ENCODE results near the gene CYTL1.

CYTL1 gene

DNA sequence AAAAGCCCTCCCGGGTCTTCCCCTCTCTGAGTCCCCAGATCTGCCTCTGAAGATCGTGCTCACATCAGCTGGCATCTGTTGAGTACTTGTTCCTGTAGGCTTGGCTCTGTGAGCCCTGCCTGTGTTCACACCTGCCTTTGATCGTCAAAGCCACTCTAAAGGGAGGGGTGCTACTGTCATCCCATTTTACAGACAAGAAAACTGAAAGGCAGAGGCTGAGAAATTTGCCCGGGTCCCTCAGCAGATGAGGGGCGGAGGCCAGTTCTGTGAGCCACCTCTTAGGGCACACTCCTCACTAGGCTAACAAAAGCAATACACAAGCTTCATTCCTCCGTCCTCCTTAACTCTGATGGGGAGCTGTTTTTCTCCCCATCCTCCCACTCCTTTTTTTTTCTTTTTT, 655 bp downstream of the CYTL1 start:
- DNase-seq (ENCODE audit: low read depth in 1 of 2, low spot score in 1 of 2), result no peak
- no peak overlapping the region for H3K4me3 ChIP-seq (replicated peaks; ENCODE audit: insufficient read depth, low read length)
- H3K27ac ChIP-seq (replicated peaks), result no peak overlapping the region
- no peak for TF ChIP-seq SPI1 (IDR thresholded peaks at IDR 0.05; ENCODE audit: borderline replicate concordance, low read depth)
- no peak for TF ChIP-seq REST (IDR thresholded peaks at IDR 0.05; ENCODE audit: insufficient replicate concordance, low read depth)
- no peak for TF ChIP-seq GABPA (IDR thresholded peaks at IDR 0.05; ENCODE audit: low read depth)
- TF ChIP-seq POLR2AphosphoS5 (IDR thresholded peaks at IDR 0.05; ENCODE audit: low read depth), result no peak
- TF ChIP-seq CTCF (IDR thresholded peaks at IDR 0.05; ENCODE audit: insufficient read depth, low read length), result no peak
- H3K27me3 ChIP-seq (ENCODE audit: insufficient read depth, poor library complexity, severe bottlenecking), result no peaks in the 10 kb centered on the region

DNA sequence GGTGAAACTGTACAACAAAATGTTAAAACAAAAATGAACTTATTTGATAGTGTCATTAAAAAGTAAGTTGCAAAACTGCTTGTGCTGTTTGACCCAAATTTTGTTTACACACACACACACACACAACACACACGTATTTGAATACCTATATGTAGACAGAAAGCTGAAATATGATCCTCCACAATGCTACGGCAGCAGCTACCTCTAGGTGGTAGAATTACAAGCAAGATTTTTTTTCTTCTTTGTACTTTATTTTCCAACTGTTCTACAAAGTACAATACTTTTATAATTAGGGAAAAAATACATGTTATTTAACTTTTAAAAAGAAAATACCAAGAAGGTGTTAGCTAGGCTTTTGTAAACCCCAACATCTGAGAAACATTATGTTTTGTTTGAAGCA, 1.2 kb downstream of the CYTL1 start:
- H3K27me3 ChIP-seq (ENCODE audit: insufficient read depth, poor library complexity, severe bottlenecking), result no peaks in the 10 kb centered on the region
- H3K27ac ChIP-seq (replicated peaks), result no peak overlapping the region
- H3K4me3 ChIP-seq (replicated peaks; ENCODE audit: insufficient read depth, low read length), result no peak overlapping the region
- no peak for TF ChIP-seq POLR2AphosphoS5 (IDR thresholded peaks at IDR 0.05; ENCODE audit: low read depth)
- TF ChIP-seq GABPA (IDR thresholded peaks at IDR 0.05; ENCODE audit: low read depth), result no peak
- TF ChIP-seq SPI1 (IDR thresholded peaks at IDR 0.05; ENCODE audit: borderline replicate concordance, low read depth), result no peak
- no peak for TF ChIP-seq REST (IDR thresholded peaks at IDR 0.05; ENCODE audit: insufficient replicate concordance, low read depth)
- no peak for TF ChIP-seq CTCF (IDR thresholded peaks at IDR 0.05; ENCODE audit: insufficient read depth, low read length)
- no peak for DNase-seq (ENCODE audit: low read depth in 1 of 2, low spot score in 1 of 2)

DNA sequence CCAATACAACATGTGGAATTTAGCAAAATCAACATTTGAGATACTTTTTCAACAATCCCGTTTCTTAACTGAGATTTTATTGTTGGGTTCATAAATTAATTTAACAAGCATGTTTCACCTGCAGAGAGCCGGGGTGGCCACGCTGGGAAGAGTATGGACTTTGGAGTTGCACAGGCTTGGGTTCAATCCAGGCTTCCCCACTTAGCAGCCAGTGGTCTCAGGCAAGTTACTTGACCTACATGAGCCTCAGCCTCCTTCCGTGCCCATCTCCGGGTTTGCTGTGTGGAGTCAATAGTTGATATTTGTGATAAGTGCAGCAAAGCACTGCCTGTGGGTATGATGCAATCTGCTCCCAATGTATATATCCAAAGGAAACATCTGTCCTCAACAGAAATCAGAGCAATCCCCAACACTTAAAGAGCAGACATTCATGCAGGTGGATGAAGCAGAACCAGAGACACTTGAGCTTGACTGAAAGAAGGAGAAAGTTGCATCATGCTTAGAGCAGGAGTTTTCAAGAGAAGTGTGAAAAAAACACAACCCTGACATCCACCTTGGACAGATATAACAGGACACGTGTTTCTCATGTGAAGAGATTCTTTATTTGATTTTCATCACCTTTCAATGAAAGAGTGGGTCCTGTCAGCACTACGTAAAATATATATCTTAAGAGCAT, 5.1 kb downstream of the CYTL1 start:
- TF ChIP-seq GABPA (IDR thresholded peaks at IDR 0.05; ENCODE audit: low read depth) (no peak), REST (IDR thresholded peaks at IDR 0.05; ENCODE audit: insufficient replicate concordance, low read depth) (no peak), SPI1 (IDR thresholded peaks at IDR 0.05; ENCODE audit: borderline replicate concordance, low read depth) (no peak), CTCF (IDR thresholded peaks at IDR 0.05; ENCODE audit: insufficient read depth, low read length) (no peak), POLR2AphosphoS5 (IDR thresholded peaks at IDR 0.05; ENCODE audit: low read depth) (no peak)
- no peak for DNase-seq (ENCODE audit: low read depth in 1 of 2, low spot score in 1 of 2)
- H3K4me3 ChIP-seq (replicated peaks; ENCODE audit: insufficient read depth, low read length), result no peak overlapping the region
- no peaks in the 10 kb centered on the region for H3K27me3 ChIP-seq (ENCODE audit: insufficient read depth, poor library complexity, severe bottlenecking)
- H3K27ac ChIP-seq (replicated peaks), result no peak overlapping the region

Data from HL-60 (cell line).